GM12878 (cell line): ENCODE data around the gene KLF15. TPM values are rescaled to one million over a fixed set of nuclear protein-coding genes. Genes with fewer than 3 reads are reported as not detected.

Source experiments
- ATAC-seq: fragments of 200-7000 bp; cut with Tn5 transposase; 3 replicates; pipeline ENCODE4 v1.9.1; 2020; ENCODE audit warnings: mild to moderate bottlenecking, moderate library complexity
- BruUV-seq: library from RNA; stranded (reverse); fragments of 400-500 nt; replicated peaks from 2 replicates; lab custom pipeline; 2021; lab: Mats Ljungman, UMichigan
- CTCF ChIA-PET: fragments of 300-600 bp; sonication (Branson Sonifier 250); formaldehyde crosslinking; extraction: SDS; loops from one replicate; lab custom pipeline; 2021; ENCODE audit warnings: inconsistent platforms; lab: Yijun Ruan, JAX
- POLR2A ChIA-PET: fragments of 350-600 bp; formaldehyde crosslinking; extraction: SDS; loops from one replicate; lab custom pipeline; 2021; ENCODE audit warnings: inconsistent platforms; lab: Charles Lee
- RAD21 ChIA-PET: fragments of 300-600 bp; sonication (Branson Sonifier 250); formaldehyde crosslinking; loops from one replicate; lab custom pipeline; 2023; ENCODE audit warnings: antibody characterized with exemption; ENCODE audit not compliant: unreplicated experiment; lab: Charles Lee
- SMC1A ChIA-PET: fragments of 300-600 bp; sonication (Branson Sonifier 250); formaldehyde crosslinking; loops from one replicate; lab custom pipeline; 2023; ENCODE audit not compliant: unreplicated experiment, uncharacterized antibody; lab: Charles Lee
- DNase-seq: peaks from one replicate; pipeline ENCODE4 v3.0.0-alpha.2; 2011; ENCODE audit warnings: low read depth, low spot score
- FAIRE-seq: peaks from 3 replicates; lab custom pipeline; 2011; peaks lifted over from hg19 to GRCh38; lab: Jason Lieb, UNC
- H2AFZ ChIP-seq: 2 replicates; pipeline ENCODE4 v1.6.0; 2011; ENCODE audit warnings: low read depth, low read length, control low read depth; ENCODE audit not compliant: control insufficient read depth
- H3K27ac ChIP-seq: 2 replicates; pipeline ENCODE4 v1.5.1; 2011; ENCODE audit warnings: control low read depth; ENCODE audit not compliant: control insufficient read depth, insufficient read depth
- H3K27me3 ChIP-seq, 2 experiments: replicated peaks in 1 of 2; 2 replicates each; pipeline versions ENCODE4 v1.6.0 to v1.6.1; 2011; ENCODE audit warnings: low read length in 1 of 2; ENCODE audit not compliant: control insufficient read depth in 2 of 2, insufficient read depth in 2 of 2
- H3K36me3 ChIP-seq, 2 experiments: 2 replicates each; pipeline ENCODE4 v1.5.1; 2011; ENCODE audit warnings: low read length in 1 of 2; ENCODE audit not compliant: control insufficient read depth in 2 of 2, insufficient read depth in 2 of 2
- H3K4me1 ChIP-seq: 2 replicates; pipeline ENCODE4 v1.6.1; 2011; ENCODE audit warnings: mild to moderate bottlenecking, low read length, moderate library complexity, mixed read lengths; ENCODE audit not compliant: control insufficient read depth, insufficient read depth
- H3K4me2 ChIP-seq: 2 replicates; pipeline ENCODE4 v1.6.0; 2011; ENCODE audit warnings: control low read depth; ENCODE audit not compliant: control insufficient read depth, insufficient read depth
- H3K4me3 ChIP-seq: fragments of 200-600 bp; sonication (generic); 2 replicates; pipeline ENCODE4 v1.5.1; 2016
- H3K79me2 ChIP-seq: 2 replicates; pipeline ENCODE4 v1.6.0; 2011; ENCODE audit warnings: low read length; ENCODE audit not compliant: control insufficient read depth, insufficient read depth
- H3K9ac ChIP-seq: 2 replicates; pipeline ENCODE4 v1.8.0; 2011; ENCODE audit warnings: low read length, control low read depth, mixed read lengths; ENCODE audit not compliant: control insufficient read depth, insufficient read depth
- H3K9me3 ChIP-seq: replicated peaks from 3 replicates; pipeline ENCODE4 v1.5.1; 2011; ENCODE audit warnings: mild to moderate bottlenecking, low read length; ENCODE audit not compliant: control insufficient read depth, insufficient read depth
- H4K20me1 ChIP-seq: 2 replicates; pipeline ENCODE4 v1.6.0; 2011; ENCODE audit not compliant: control insufficient read depth, insufficient read depth
- GABPA ChIP-seq: IDR thresholded peaks from 2 replicates; pipeline ENCODE4 v1.6.1; 2014; ENCODE audit warnings: antibody characterized with exemption, low read depth, mild to moderate bottlenecking, inconsistent platforms
- HDAC2 ChIP-seq: fragments of 200-600 bp; sonication (generic); IDR thresholded peaks from 2 replicates; pipeline ENCODE4 v1.6.1; 2017
- KAT2A ChIP-seq: conservative IDR thresholded peaks from 2 replicates; pipeline ENCODE4 v1.6.1; 2011; ENCODE audit warnings: low read depth, low read length; ENCODE audit not compliant: control insufficient read depth
- MXI1 ChIP-seq: fragments of 150-350 bp; IDR thresholded peaks from 2 replicates; pipeline ENCODE4 v1.6.1; 2011; ENCODE audit warnings: low read depth, mild to moderate bottlenecking, inconsistent platforms, low read length, improper control_type of control experiment
- SMAD1 ChIP-seq: fragments of 450-650 bp; IDR thresholded peaks from 2 replicates; pipeline ENCODE4 v1.6.1; 2018; ENCODE audit warnings: mild to moderate bottlenecking, low read depth; ENCODE audit not compliant: partially characterized antibody
- TAF1 ChIP-seq: IDR thresholded peaks from 2 replicates; pipeline ENCODE4 v1.6.1; 2011; ENCODE audit warnings: mild to moderate bottlenecking, low read depth, low read length, borderline replicate concordance
- ZNF24 ChIP-seq: fragments of 450-650 bp; IDR thresholded peaks from 2 replicates; pipeline ENCODE4 v1.6.1; 2017; ENCODE audit warnings: antibody characterized with exemption, mild to moderate bottlenecking
- WGBS: methylation state at CpG from one replicate; pipeline ENCODE4 v1.1.6; 2016; ENCODE audit warnings: low lambda C conversion rate; ENCODE audit not compliant: insufficient replicate concordance, insufficient coverage; ENCODE audit errors: missing lambda C conversion rate; 5-methylcytosine and 5-hydroxymethylcytosine counted together
- in situ Hi-C: fragments of 300-500 bp; cut with MboI; formaldehyde crosslinking; loops from 9 replicates; pipeline ENCODE4 v1.14.3; 2018; ENCODE audit warnings: mixed read lengths
- intact Hi-C: fragments of 100-400 bp; cut with micrococcal nuclease; formaldehyde crosslinking; loops from one replicate; pipeline ENCODE4 v1.14.2; 2022; ENCODE audit not compliant: unreplicated experiment
- polyA plus RNA-seq, 11 experiments: library from polyadenylated mRNA; depleted of rRNA in 4 of 11; unstranded in 6 of 11; stranded (reverse) in 5 of 11; fragments of >200 nt; fragmentation: Nextera tagmentation in 4 of 11; fragmentation: Illumina TruSeq in 1 of 11; extraction: Ambion mirVana in 4 of 11; extraction: Trizol in 1 of 11; gene quantifications; 1 replicate in 1 of 11; 2 replicates in 10 of 11; pipeline versions ENCODE4 v1.2.1 to v1.2.3, GENCODE V29; 2011 to 2016; ENCODE audit warnings: inconsistent platforms in 2 of 11, missing spikeins in 2 of 11, low read depth in 1 of 11
- total RNA-seq, 4 experiments: library from RNA; depleted of rRNA in 3 of 4; stranded (reverse); fragments of >200 nt in 3 of 4; fragmentation: Illumina TruSeq in 1 of 4; extraction: Trizol in 1 of 4; gene quantifications; 2 replicates each; pipeline versions ENCODE4 v1.2.1 to v1.2.3, GENCODE V29; 2013 to 2021
- TF ChIP-seq, protein P1 (sequence below), 3 experiments: IDR thresholded peaks in 2 of 3; conservative IDR thresholded peaks in 1 of 3; 2 replicates each; pipeline ENCODE4 v1.5.1; 2011; ENCODE audit warnings: low read depth in 3 of 3, low read length in 3 of 3, mild to moderate bottlenecking in 3 of 3, control low read depth in 2 of 3, moderate library complexity in 2 of 3, inconsistent platforms in 1 of 3, mixed read lengths in 1 of 3; ENCODE audit not compliant: control insufficient read depth in 2 of 3, insufficient read depth in 1 of 3; ENCODE audit errors: extremely low read depth in 1 of 3
- TF ChIP-seq, protein P2 (sequence below): fragments of 450-650 bp; IDR thresholded peaks from 2 replicates; pipeline ENCODE4 v1.6.1; 2018; ENCODE audit warnings: borderline replicate concordance, mild to moderate bottlenecking; ENCODE audit not compliant: partially characterized antibody

The KLF15 gene
- total and polyA plus RNA-seq, 10 of the 15 experiments (the other 5 are each of a cell fraction or from before 2014, with no cell fraction given): 0.15 TPM; not detected in 9

DNA sequence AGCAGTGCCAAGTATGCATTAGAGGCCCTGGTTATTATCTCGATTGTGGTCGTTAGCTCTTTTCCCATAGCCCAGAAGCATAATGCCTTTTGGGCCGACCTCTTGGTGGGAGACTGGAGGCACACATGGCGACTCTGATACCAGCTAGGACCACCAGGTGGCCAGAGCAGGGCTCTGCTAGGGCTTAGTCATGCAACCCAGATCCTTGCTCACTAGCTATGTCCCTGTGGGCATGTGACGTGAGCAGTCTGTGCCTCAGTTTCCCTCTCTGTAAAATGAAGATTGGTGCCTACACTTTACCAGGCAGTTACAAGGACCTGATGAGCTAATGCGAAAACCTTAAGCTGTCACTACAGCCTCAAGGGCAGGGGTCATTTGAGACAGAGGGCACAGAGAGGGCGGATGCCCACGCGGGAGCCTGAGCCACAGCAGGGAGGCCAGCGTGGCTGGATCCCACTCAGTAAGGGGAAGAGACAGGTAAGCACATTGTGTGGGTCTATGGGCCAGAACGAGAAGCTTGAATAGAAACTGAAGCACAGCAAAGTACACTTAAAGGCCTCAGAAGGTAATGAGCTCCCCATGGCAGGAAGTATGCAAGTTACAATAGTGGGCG lies 8.8 kb downstream of the KLF15 start:
- peak; percentile 56; the same call in 2 of the 3 replicates for ATAC-seq
- in situ Hi-C loops (no loop called here), intact Hi-C loops (no loop called here)
- ChIA-PET SMC1A (no interaction called here), CTCF (interaction anchor here (0.7 to 1.4 kb wide), 2 partner anchors 40 to 125 kb away, joined by 3 to 4 read pairs; no protein-coding TSS in a partner anchor), POLR2A (no interaction called here), RAD21 (interaction anchor here (0.9 kb wide), 1 partner anchor 40 kb away, joined by 3 read pairs; no protein-coding TSS in a partner anchor)
- Histone ChIP-seq H3K27me3 (no peaks in the 10 kb centered on the region; a peak in 1 of 4 replicates), H3K4me1 (no peaks in the 10 kb centered on the region), H2AFZ (no peak overlapping the region), H4K20me1 (no peaks in the 10 kb centered on the region), H3K79me2 (no peaks in the 10 kb centered on the region), H3K27ac (no peak overlapping the region), H3K9ac (no peak overlapping the region), H3K4me3 (no peak overlapping the region), H3K36me3 (no peaks in the 10 kb centered on the region), H3K4me2 (no peak overlapping the region), H3K9me3 (no peaks in the 10 kb centered on the region)
- BruUV-seq: no TSS peak
- no peak for DNase-seq
- no peak for FAIRE-seq
- TF ChIP-seq GABPA: no peak
- TF ChIP-seq, protein P1, sequence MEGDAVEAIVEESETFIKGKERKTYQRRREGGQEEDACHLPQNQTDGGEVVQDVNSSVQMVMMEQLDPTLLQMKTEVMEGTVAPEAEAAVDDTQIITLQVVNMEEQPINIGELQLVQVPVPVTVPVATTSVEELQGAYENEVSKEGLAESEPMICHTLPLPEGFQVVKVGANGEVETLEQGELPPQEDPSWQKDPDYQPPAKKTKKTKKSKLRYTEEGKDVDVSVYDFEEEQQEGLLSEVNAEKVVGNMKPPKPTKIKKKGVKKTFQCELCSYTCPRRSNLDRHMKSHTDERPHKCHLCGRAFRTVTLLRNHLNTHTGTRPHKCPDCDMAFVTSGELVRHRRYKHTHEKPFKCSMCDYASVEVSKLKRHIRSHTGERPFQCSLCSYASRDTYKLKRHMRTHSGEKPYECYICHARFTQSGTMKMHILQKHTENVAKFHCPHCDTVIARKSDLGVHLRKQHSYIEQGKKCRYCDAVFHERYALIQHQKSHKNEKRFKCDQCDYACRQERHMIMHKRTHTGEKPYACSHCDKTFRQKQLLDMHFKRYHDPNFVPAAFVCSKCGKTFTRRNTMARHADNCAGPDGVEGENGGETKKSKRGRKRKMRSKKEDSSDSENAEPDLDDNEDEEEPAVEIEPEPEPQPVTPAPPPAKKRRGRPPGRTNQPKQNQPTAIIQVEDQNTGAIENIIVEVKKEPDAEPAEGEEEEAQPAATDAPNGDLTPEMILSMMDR (IDR thresholded peaks at IDR 0.05 in 2 of 3, conservative IDR thresholded peaks at IDR 0.05 in 1 of 3; ENCODE audit: control insufficient read depth in 2 of 3, extremely low read depth in 1 of 3, insufficient read depth in 1 of 3, low read depth in 3 of 3, low read length in 3 of 3): peak; percentile 5 to 19 (median 8); a peak in 2 of 6 replicates
- WGBS: 36% methylated on average over 12 of the region's 12 CpGs

DNA sequence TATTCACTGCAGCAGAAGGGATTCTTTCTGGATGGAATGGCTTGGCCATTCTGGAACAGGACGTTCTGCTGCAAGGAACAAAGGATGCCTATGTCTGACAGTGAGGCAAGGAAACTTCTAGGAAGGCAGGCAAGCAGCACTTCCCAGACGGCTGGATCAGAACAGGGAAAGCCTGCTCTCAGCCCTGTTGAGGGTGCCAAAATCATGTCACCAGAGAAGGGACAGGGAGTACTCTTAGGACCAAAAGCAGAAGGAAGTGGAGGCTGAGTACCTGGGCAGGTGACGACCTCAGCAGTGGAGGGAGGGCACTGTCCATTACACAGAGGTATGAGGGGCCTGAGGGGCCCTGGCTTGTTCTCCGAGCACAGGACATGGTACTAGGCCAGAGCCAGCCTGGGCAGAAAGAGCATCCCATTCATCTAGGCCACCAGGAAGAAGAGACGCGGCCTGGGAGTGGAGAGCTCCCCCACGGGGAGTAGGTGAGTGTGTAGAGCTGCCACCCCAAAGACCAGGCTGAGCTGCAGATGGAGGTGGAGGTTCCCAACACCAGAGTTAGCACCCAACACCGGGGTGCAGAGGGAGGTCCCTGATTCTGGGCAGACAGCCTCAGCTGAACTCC lies 9.6 kb downstream of the KLF15 start:
- Histone ChIP-seq H3K27me3 (no peaks in the 10 kb centered on the region; a peak in 1 of 4 replicates), H3K4me1 (no peaks in the 10 kb centered on the region), H3K27ac (no peak overlapping the region), H3K9ac (no peak overlapping the region), H2AFZ (no peak overlapping the region), H3K79me2 (no peaks in the 10 kb centered on the region), H3K36me3 (no peaks in the 10 kb centered on the region), H4K20me1 (no peaks in the 10 kb centered on the region), H3K4me3 (no peak overlapping the region), H3K4me2 (no peak overlapping the region), H3K9me3 (no peaks in the 10 kb centered on the region)
- in situ Hi-C loops: no loop called here
- intact Hi-C loops: no loop called here
- no TSS peak for BruUV-seq
- WGBS: 28% methylated on average over 8 of the region's 8 CpGs
- no peak for DNase-seq
- SMC1A ChIA-PET: no interaction called here
- CTCF ChIA-PET: no interaction called here
- RAD21 ChIA-PET: no interaction called here
- no peak for ATAC-seq
- no peak for FAIRE-seq
- POLR2A ChIA-PET: no interaction called here
- TF ChIP-seq TAF1 (no peak), SMAD1 (no peak), ZNF24 (no peak), KAT2A (no peak), MXI1 (no peak), HDAC2 (no peak)
- TF ChIP-seq, protein P2, sequence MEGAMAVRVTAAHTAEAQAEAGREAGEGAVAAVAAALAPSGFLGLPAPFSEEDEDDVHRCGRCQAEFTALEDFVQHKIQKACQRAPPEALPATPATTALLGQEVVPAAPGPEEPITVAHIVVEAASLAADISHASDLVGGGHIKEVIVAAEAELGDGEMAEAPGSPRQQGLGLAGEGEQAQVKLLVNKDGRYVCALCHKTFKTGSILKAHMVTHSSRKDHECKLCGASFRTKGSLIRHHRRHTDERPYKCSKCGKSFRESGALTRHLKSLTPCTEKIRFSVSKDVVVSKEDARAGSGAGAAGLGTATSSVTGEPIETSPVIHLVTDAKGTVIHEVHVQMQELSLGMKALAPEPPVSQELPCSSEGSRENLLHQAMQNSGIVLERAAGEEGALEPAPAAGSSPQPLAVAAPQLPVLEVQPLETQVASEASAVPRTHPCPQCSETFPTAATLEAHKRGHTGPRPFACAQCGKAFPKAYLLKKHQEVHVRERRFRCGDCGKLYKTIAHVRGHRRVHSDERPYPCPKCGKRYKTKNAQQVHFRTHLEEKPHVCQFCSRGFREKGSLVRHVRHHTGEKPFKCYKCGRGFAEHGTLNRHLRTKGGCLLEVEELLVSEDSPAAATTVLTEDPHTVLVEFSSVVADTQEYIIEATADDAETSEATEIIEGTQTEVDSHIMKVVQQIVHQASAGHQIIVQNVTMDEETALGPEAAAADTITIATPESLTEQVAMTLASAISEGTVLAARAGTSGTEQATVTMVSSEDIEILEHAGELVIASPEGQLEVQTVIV: no peak
